ENCODE results near the gene SLC8A1. TPM values are rescaled to one million over a fixed set of nuclear protein-coding genes. Genes with fewer than 3 reads are reported as not detected.

Gene SLC8A1
- total and polyA plus RNA-seq, 2 of the 13 experiments (the other 11 are each of a cell fraction or from before 2014, with no cell fraction given), result not detected

GRCh38 chr2:40273734-40274182 lies 178.1 kb downstream of the SLC8A1 start (continued):
- TF ChIP-seq CSRNP1 (CRISPR knock-in tag; IDR thresholded peaks at IDR 0.05), result no peak
- no peak for TF ChIP-seq NR2F2 (IDR thresholded peaks at IDR 0.05; ENCODE audit: borderline replicate concordance, low read depth)
- TF ChIP-seq ZBTB39 (CRISPR knock-in tag; IDR thresholded peaks at IDR 0.05), result no peak
- TF ChIP-seq NR2C2 (CRISPR knock-in tag; IDR thresholded peaks at IDR 0.05; ENCODE audit: borderline replicate concordance), result no peak
- no peak for TF ChIP-seq SYNCRIP (IDR thresholded peaks at IDR 0.05; ENCODE audit: insufficient read depth, low read depth, low read length)
- TF ChIP-seq ZBTB43 (CRISPR knock-in tag; conservative IDR thresholded peaks at IDR 0.05), result no peak

GRCh38 chr2:40271094-40271493 lies 180.8 kb downstream of the SLC8A1 start:
- WGBS (ENCODE audit: low lambda C conversion rate), result 3% methylated on average over 6 of the region's 6 CpGs
- in situ Hi-C loops (cut with HindIII; ENCODE audit: extremely low pct_ligation_motif_present, low pct_unique_long_range_greater_than_20kb) (no loop called here), intact Hi-C loops (cut with micrococcal nuclease; ENCODE audit: unreplicated experiment) (no loop called here)
- H3K79me2 ChIP-seq (ENCODE audit: insufficient read depth, low read length), result no peaks in the 10 kb centered on the region
- ChIA-PET POLR2A (no interaction called here), CTCF (ENCODE audit: low intra/inter-chr PET ratio, low total read pairs) (no interaction called here)
- ATAC-seq (no peak), DNase-seq (ENCODE audit: low spot score) (no peak), FAIRE-seq (no peak)
- H2AFZ ChIP-seq (ENCODE audit: low read length), result no peak overlapping the region
- no peaks in the 10 kb centered on the region for H4K20me1 ChIP-seq (ENCODE audit: insufficient read depth, low read length)
- H3K36me3 ChIP-seq (replicated peaks in 1 of 2; ENCODE audit: control insufficient read depth in 1 of 2, insufficient read depth in 2 of 2, low read length in 2 of 2), result no peaks in the 10 kb centered on the region
- H3K4me3 ChIP-seq (replicated peaks in 1 of 3; ENCODE audit: insufficient read depth in 1 of 3, low read depth in 2 of 3, low read length in 3 of 3), result no peak overlapping the region
- no peak overlapping the region for H3K9ac ChIP-seq (ENCODE audit: insufficient read depth, low read depth, low read length)
- no peak for TF ChIP-seq ZNF883 (CRISPR knock-in tag; IDR thresholded peaks at IDR 0.05; ENCODE audit: not compliant biosample characterization)
- TF ChIP-seq MNT (IDR thresholded peaks at IDR 0.05), result peak; percentile 54; the same call in 1 of the 2 replicates
- no peak for TF ChIP-seq SPEN (CRISPR knock-in tag; IDR thresholded peaks at IDR 0.05; ENCODE audit: low read depth)
- no TSS peak for BruUV-seq (replicated peaks)
- no peaks in the 10 kb centered on the region for H3K4me1 ChIP-seq (ENCODE audit: insufficient read depth, low read length)
- peaks cover 1 to 4% of the 10 kb centered on the region in 2 experiments; a peak in 1 of 5 replicates for H3K27me3 ChIP-seq (ENCODE audit: control insufficient read depth in 1 of 2, insufficient read depth in 2 of 2, low read length in 2 of 2)
- no peaks in the 10 kb centered on the region for H3K9me3 ChIP-seq (ENCODE audit: low read length)
- H3K4me2 ChIP-seq (ENCODE audit: low read depth, low read length), result no peak overlapping the region
- no peak overlapping the region for H3K27ac ChIP-seq (ENCODE audit: extremely low read length, insufficient read depth, low read length)
